ENCODE data around the gene NHS.
A peak's percentile ranks its signal among the peaks of the same experiment; 100 is the strongest.

Gene NHS

DNA sequence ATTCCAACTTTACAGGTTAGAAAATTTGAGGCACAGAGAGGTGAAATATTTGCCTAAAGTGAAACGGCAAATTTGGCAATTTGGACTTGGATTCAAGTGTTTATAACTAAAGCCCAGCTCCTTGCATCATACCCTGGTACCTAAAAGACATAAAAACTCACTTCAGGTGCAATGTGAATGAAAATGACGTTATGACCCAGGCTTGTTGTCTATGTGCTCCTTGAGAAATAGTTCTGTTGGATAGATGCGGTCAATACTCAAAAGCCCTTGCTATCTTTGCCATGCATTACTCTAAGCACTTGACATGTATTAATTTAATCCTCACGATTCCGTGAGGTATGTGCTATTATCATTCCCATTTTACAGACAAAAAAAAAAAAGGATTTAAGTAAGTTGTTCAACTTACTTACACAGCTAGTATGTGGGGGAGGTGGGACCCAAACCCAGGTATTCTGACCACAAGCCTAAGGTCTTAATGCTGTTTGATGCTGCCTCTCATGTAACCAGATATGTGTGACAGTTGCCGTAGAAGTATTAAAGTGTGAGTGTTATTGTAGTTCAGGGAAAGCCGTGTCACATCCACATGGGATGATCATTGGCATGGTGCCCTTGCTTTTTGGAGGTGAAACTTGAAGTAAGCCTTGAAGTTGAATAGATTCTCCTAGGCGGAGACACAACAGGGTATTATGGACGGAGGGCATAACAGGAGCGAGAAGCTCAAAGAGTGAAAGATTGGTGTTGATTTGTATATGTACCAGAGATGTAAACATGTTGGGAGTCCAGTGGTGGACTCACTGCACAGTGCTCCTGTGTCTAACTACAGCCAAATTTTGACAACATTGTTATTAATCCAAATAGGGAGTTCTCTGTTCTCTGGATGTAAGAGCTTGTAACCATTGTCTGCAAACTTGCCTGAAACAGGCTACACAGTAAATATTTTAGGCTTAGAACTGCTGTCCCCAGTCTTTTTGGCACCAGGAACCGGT is 365.4 kb downstream of the NHS start:
- no peak for DNase-seq

DNA sequence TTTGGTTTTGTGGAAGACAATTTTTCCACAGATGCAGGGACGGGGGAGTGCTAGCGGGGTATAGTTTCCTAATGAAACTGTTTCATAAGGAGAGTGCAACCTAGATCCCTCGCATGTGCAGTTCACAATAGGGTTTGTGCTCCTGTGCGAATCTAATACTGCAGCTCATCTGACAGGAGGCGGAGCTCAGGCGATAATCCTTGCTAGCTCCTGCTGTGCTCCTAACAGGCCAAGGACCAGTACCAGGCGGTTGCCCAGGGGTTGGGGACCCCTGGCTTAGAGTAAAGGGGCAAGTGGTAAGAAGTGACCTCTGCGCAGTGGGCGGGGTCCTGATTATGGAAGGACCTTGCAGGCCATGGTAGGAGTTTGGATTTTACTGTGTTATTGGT is 366.1 kb downstream of the NHS start:
- no peak for DNase-seq

DNA sequence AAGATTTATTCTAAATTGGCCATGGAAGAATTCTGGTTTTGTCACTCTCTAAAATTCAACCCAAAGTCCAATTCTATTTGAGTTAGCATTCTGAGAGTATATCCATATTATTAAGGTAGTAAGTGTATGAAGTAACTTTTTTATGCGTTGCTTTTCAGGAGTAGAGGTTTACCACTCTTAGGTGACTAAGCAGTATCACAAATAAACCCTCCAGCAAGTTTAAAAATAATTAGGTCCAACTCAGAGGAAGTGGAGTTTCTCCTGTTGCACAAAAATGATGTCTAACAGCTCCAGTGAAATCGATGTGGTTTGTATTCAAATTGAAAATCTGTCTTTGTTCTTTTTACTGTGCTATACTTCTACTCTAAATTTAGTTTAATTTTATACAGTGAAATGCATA is 368.9 kb downstream of the NHS start:
- DNase-seq = no peak

DNA sequence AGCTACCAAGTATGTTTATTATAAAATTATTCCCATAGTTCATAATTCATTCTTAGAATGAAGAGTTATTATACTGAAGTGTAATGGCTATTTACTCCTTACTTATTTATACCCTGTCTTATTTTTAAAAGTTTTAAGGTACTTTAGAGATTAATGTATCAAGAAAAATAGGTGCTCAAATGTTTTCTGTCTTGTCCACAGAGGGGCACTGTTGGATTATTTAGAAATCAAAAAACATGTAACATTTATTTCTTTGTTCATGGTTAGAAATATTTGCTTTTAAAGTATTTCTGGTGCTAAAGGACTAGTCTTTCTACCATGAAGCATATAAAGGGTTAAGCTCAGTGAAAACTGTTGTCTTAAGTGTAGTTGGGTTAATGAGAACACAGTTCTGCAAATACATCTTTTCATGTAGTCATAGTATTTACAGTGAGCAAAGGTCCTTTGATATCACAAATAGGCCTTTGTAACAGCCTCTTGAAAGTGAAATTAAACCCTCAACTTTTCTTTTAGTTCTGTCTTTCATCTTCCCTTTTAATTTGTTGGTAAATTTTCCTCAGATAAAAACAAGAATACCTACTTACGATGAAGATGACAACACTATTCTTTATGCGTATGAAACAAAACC is 370.0 kb downstream of the NHS start:
- no peak for DNase-seq

DNA sequence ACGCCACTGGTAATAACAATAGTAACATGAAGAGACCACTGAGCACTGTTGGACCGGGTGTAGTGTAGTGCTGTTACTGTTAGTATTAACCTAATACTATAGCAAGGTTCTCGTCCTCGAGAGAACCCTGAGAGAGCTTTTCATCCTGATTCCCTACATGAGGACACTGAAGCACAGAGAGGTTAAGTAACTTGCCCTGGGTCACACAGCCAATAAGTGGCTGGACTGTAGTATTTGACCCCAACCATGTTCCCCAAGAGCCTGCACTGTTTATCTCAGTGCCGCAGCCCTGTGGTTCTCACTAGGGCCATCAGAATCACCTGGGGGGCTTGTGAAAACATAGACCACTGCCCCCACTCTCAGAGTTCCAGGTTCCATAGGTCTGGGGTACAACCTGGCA is 372.7 kb downstream of the NHS start:
- DNase-seq = no peak

DNA sequence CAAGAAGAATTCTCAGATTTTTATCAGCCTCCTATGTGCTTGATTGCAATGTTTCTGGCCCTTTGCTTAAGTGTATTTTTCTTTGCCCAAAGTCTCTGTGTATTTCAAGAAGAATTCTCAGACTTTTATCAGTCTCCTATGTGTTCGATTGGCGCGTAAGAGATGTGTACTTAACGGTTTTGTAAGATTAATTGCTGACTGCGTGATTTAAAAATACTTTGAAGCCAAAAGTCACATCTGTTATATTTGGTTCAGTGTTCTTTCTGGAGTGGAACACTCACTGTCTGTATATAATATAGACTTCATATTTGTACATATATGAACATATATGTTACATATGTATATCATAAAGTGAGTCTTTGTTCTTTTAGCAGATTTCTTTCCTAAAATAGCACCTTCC is 373.7 kb downstream of the NHS start:
- DNase-seq = no peak

DNA sequence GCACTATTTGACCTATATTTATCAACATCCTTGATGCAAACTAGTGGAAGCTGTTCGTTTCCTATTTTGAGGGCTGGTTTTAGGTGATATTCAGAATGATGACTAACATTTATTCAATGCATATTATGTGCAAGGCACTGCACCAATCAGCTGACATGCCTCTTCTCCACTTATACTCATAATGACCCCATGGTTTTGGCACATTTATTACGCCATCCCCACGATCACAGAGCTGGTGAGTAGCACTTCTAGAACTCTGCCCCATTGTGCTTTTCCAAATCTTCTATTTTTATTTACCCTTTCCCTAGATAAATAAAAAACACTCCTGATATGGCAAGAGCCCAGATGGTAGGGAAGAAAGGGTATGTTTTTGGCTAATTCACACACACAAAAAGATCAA is 375.4 kb downstream of the NHS start:
- DNase-seq = no peak

DNA sequence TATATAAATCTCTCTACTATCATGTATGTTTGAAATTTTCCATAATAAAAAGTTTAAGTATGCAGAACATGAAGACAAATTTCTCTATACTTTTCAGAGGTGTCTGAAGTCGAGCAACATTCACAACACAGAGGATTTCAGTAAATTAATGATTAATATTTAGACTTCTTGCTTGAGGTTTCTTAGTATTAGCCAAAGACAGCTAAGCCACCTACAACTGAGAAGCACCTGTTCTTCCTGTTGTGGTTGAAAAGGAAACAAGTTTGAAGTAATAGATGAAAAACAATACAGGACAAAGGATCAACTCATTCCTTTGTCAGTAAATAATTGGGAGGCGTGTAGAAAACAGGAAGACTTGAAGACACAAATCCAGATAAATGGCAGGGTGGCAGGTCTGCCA is 383.4 kb downstream of the NHS start:
- no peak for DNase-seq

DNA sequence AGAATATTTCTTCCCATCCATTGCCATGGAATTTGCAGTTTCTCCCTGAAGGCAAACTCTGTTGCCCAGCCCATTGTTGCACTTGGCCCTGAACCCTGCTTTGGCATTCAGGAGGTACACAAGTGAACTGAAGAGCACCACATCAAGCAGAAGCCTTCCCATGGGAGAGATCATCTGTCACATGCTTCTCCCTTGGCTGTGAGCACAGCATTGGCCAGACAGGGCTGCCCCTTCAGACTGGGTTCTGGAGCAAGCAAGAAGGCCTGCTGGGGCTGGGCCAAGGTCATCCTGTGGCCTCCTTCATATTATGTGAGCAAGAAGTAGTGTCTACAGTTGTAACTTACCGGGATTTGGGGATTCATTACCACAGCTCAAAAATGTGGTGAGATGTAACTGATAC is 385.0 kb downstream of the NHS start:
- DNase-seq = no peak

DNA sequence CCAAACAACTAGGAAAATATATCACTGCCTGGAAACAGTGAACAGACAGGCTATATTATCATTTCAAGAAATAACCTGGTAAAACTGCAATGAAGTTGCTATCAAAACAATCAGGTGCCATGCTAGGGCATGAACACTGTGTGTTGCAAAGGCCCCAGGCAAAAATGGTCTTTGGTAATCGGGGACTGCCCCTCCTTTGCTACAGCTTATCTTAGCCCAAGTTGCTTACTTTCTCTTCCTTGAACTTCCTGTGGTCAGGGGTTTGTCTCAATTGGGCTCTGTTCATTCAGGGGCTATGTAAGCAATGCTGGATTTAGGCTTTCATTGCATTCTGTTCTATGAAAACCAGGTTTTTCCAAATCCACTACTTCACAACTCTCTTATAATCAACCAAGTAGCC is 392.7 kb downstream of the NHS start:
- no peak for DNase-seq

DNA sequence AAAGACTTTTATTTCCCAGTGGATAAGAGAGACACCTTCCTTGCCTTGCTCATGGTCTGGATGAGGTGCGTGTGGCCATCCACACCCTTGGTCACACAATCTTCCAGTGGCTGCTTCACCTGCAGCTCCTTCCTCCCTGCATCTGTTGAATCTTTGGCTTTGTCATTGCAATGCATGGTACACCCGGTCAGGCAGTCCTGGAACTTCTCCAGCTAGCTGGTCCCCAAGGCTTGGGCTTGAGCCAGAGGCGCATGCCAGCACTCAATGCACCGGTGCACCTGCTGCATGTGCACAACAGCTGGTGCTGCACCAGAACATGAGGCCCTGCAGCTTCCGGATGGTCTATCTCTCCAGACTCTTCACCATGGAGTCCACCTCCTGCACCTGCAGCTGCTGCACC is 394.0 kb downstream of the NHS start:
- DNase-seq = no peak

DNA sequence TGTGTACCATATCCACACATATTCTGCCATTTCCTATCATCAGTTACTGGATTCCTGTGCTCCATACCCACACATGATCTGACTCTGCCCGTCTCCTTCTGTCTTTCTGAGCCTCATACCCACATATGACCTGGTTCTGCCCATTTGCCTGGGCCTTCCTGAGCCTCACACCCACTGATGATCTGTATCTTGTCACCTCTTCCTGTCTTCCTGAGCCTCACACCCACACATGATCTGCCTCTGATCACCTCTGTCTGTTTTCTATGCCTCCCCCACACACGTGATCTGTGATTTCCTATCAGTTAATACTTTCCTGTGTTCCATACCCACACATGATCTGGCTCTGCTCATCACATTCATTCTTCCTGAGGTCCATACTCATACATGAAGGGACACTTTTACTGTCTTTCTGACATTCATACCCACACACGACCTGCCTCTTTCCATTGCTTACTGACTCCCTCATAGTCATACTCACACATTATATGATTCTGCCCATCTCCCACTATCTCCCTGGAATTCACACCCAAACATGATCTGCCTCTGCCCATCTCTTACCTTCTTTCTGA is 394.8 kb downstream of the NHS start:
- peak; percentile 27 for DNase-seq

DNA sequence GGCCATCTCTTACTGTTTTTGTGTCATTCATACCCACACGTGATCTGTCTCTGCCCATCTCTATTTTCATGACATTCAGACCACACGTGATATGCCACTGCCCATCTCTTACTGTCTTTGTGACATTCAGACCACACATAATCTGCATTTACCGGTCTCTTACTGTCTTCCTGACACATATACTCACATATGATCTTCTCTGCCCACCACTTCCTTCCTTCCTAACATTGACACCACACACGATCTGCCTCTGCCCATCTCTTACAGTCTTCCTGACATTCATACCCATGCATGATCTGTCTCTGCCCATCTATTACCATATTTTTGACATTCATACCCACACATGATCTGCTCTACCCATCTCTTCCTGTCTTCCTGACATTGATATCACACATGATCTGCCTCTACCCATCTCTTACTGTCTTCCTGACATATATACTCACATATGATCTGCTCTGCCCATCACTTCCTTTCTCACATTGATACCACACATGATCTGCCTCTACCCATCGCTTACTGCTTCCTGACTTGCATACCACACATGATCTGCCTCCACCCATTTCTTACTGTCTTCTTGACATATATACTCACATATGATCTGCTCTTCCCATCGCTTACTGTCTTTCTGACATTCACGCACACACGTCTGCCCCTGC is 398.3 kb downstream of the NHS start:
- DNase-seq = no peak

DNA sequence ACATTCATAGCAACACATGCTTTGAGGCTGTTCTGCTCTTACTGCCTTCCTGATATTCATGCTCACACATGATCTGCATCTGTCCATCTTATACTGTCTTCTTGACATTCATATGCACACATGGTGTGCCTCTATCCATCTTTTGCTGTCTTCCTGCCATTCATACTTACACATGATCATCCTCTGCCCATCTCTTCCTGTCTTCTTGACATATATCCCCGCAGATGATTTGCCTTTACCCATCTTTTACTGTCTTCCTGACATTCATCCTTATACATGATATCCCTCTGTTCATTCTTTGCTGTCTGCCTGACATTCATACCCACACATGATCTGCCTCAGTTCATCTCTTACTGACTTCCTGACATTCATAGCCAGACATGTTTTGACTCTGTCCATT is 399.1 kb downstream of the NHS start:
- DNase-seq = no peak

DNA sequence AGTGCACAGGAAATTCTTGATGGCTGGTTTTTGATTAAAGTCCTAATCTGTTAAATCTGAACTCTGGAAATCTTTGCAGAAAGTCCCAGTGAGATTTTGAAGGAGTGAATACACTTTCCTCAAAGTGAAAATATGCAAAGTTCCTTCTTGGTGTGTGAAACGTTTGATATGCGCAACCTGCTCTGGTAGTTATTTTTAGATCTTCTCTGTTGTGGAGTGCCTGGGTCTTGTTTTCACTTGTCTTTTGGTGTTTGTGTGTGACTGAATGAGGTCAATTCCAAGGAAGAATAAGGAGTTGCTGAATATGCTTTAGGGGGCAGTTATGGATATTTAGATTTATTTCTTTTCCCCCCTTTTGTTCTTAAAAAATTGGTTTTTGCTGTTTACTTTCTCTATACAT is 404.0 kb downstream of the NHS start:
- no peak for DNase-seq

DNA sequence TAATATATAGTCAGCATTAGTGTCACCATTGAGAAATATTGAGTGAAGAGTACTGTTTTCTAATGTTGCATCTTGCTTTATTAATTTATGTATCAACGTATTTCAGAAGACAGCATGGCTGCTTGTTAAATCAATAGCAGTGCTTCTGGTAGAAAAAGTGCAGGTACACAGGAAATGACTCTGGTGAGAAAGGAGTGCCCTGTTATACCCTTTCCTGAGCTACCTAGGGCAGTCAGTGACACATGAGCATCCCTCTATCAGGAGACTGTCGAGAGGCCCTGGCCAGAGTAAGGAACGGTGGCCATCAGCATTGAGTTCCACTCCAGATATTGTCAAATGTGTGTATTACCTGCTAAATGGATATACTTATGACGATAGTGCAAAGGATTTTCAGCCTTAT is 404.4 kb downstream of the NHS start:
- no peak for DNase-seq
